CD14-positive monocyte (primary cell): ENCODE measurements around the gene CST7. TPM values are rescaled to one million over a fixed set of nuclear protein-coding genes. Genes with fewer than 3 reads are reported as not detected.
A peak's percentile ranks its signal among the peaks of the same experiment; 100 is the strongest.
"Not testable (repeated sequence)": the region's sequence is repeated elsewhere in the genome, so short reads cannot be mapped to it uniquely, and the experiment has no call there.

Experiments used
- DNase-seq, 3 donors: peaks; one replicate each; pipeline ENCODE4 v3.0.0-alpha.2; 2011 to 2022
- H2AFZ ChIP-seq: 2 replicates; pipeline ENCODE4 v1.6.0; 2012; ENCODE audit warnings: mild to moderate bottlenecking, low read depth, low read length, inconsistent platforms; ENCODE audit not compliant: insufficient read depth, poor library complexity, severe bottlenecking
- H3K27ac ChIP-seq, 2 donors: 1 replicate in 1 of 2; 2 replicates in 1 of 2; pipeline ENCODE4 v1.5.1; 2012 to 2013; ENCODE audit warnings: low read length in 2 of 2, control low read depth in 1 of 2, inconsistent platforms in 1 of 2, low read depth in 1 of 2, mild to moderate bottlenecking in 1 of 2
- H3K27me3 ChIP-seq, 2 donors: one replicate each; pipeline versions ENCODE4 v1.6.0 to v1.6.1; 2011 to 2013; ENCODE audit warnings: low read length in 2 of 2; ENCODE audit not compliant: control insufficient read depth in 2 of 2, insufficient read depth in 2 of 2
- H3K36me3 ChIP-seq, 2 donors: replicated peaks in 1 of 2; 1 replicate in 1 of 2; 2 replicates in 1 of 2; pipeline versions ENCODE4 v1.5.1 to v1.6.1; 2012 to 2013; ENCODE audit warnings: low read length in 2 of 2, control low read depth in 1 of 2, inconsistent platforms in 1 of 2, mild to moderate bottlenecking in 1 of 2; ENCODE audit not compliant: insufficient read depth in 2 of 2, control insufficient read depth in 1 of 2
- H3K4me1 ChIP-seq, 2 donors: 1 replicate in 1 of 2; 2 replicates in 1 of 2; pipeline versions ENCODE4 v1.5.1 to v1.6.1; 2012 to 2013; ENCODE audit warnings: low read length in 2 of 2, control low read depth in 1 of 2, inconsistent platforms in 1 of 2, mild to moderate bottlenecking in 1 of 2, moderate library complexity in 1 of 2; ENCODE audit not compliant: insufficient read depth in 2 of 2, control insufficient read depth in 1 of 2
- H3K4me2 ChIP-seq: replicated peaks from 2 replicates; pipeline ENCODE3; 2012; ENCODE audit warnings: low read length, moderate library complexity, mild to moderate bottlenecking; ENCODE audit not compliant: poor library complexity, severe bottlenecking; ENCODE audit errors: extremely low read depth
- H3K4me3 ChIP-seq, 3 experiments: fragments of 200-600 bp in 1 of 3; sonication (generic) in 1 of 3; replicated peaks in 1 of 3; 1 replicate in 2 of 3; 2 replicates in 1 of 3; pipeline ENCODE4 v1.5.1; 2011 to 2013; ENCODE audit warnings: low read length in 3 of 3, mild to moderate bottlenecking in 3 of 3, control low read depth in 2 of 3, low read depth in 2 of 3, inconsistent platforms in 1 of 3, moderate library complexity in 1 of 3
- H3K79me2 ChIP-seq: 2 replicates; pipeline ENCODE4 v1.6.0; 2012; ENCODE audit warnings: mild to moderate bottlenecking, control low read depth, inconsistent platforms, low read length, moderate library complexity; ENCODE audit not compliant: insufficient read depth
- H3K9ac ChIP-seq: 2 replicates; pipeline ENCODE4 v1.6.0; 2017; ENCODE audit warnings: low read length, mild to moderate bottlenecking; ENCODE audit not compliant: insufficient read depth, poor library complexity, severe bottlenecking
- H3K9me3 ChIP-seq, 2 donors: replicated peaks in 1 of 2; 1 replicate in 1 of 2; 2 replicates in 1 of 2; pipeline versions ENCODE4 v1.5.1 to v1.6.1; 2012 to 2013; ENCODE audit warnings: low read length in 2 of 2, control low read depth in 1 of 2; ENCODE audit not compliant: control insufficient read depth in 1 of 2, insufficient read depth in 1 of 2
- H4K20me1 ChIP-seq: 2 replicates; pipeline ENCODE4 v1.6.0; 2012; ENCODE audit warnings: mild to moderate bottlenecking, low read length, control low read depth, moderate library complexity; ENCODE audit not compliant: insufficient read depth
- H3K27ac Mint-ChIP-seq, 7 donors: one replicate each; pipeline ENCODE4 v1.8.0; 2020; ENCODE audit warnings: mild to moderate bottlenecking in 7 of 7, mixed read lengths in 7 of 7, moderate library complexity in 6 of 7, inconsistent platforms in 2 of 7
- H3K27me3 Mint-ChIP-seq, 3 donors: one replicate each; pipeline ENCODE4 v1.8.0; 2021 to 2022; ENCODE audit warnings: low read depth in 3 of 3, mild to moderate bottlenecking in 3 of 3, mixed read lengths in 3 of 3, moderate library complexity in 3 of 3, inconsistent platforms in 1 of 3
- H3K36me3 Mint-ChIP-seq, 2 donors: one replicate each; pipeline ENCODE4 v1.8.0; 2020; ENCODE audit warnings: mixed read lengths in 2 of 2, inconsistent platforms in 1 of 2, mild to moderate bottlenecking in 1 of 2
- H3K4me1 Mint-ChIP-seq: one replicate; pipeline ENCODE4 v1.8.0; 2020; ENCODE audit warnings: mild to moderate bottlenecking, mixed read lengths
- H3K4me3 Mint-ChIP-seq, 2 donors: one replicate each; pipeline ENCODE4 v1.8.0; 2020; ENCODE audit warnings: mild to moderate bottlenecking in 2 of 2, mixed read lengths in 2 of 2, moderate library complexity in 1 of 2
- H3K9me3 Mint-ChIP-seq, 7 donors: one replicate each; pipeline ENCODE4 v1.8.0; 2020 to 2022; ENCODE audit warnings: mixed read lengths in 7 of 7, mild to moderate bottlenecking in 6 of 7, moderate library complexity in 6 of 7, inconsistent platforms in 2 of 7
- WGBS: methylation state at CpG from one replicate; pipeline ENCODE4 v1.1.5; 2013; ENCODE audit warnings: missing lambda C conversion rate; ENCODE audit not compliant: insufficient coverage; 5-methylcytosine and 5-hydroxymethylcytosine counted together
- intact Hi-C, 2 donors: fragments of 100-400 bp; cut with micrococcal nuclease; formaldehyde crosslinking; loops; one replicate each; pipeline versions ENCODE4 v1.15.0 to v1.15.1; 2023
- polyA plus RNA-seq, 3 donors: library from polyadenylated mRNA; depleted of rRNA in 1 of 3; unstranded in 2 of 3; stranded (reverse) in 1 of 3; fragments of 300-500 nt in 2 of 3; fragments of >200 nt in 1 of 3; fragmentation: Illumina TruSeq in 2 of 3; gene quantifications; 1 replicate in 2 of 3; 2 replicates in 1 of 3; pipeline ENCODE4 v1.2.3, GENCODE V29; 2012 to 2021

CST7 gene
- polyA plus RNA-seq, 3 donors, result 1.2 to 3.2 (median 1.8) TPM

- H4K20me1 ChIP-seq, H3K27ac ChIP-seq, H3K4me1 ChIP-seq, H3K27me3 ChIP-seq, H2AFZ ChIP-seq, H3K9me3 Mint-ChIP-seq, H3K79me2 ChIP-seq, H3K4me3 ChIP-seq, H3K9me3 ChIP-seq, H3K4me1 Mint-ChIP-seq, H3K4me3 Mint-ChIP-seq, H3K9ac ChIP-seq, DNase-seq, H3K36me3 Mint-ChIP-seq, intact Hi-C loops, H3K36me3 ChIP-seq, H3K27ac Mint-ChIP-seq, H3K4me2 ChIP-seq: not testable (repeated sequence)
- H3K27me3 Mint-ChIP-seq, result peaks cover 2 to 12% (median 4%) of the 10 kb centered on the region in 3 donors
- no CpG with 5 or more reads among the region's 3 CpGs for WGBS
Measured at GRCh38 chr20:24920706-24921105, 28.4 kb upstream of the CST7 start.

GRCh38 chr20:24929259-24929658, 19.8 kb upstream of the CST7 start:
- H3K4me1 ChIP-seq, intact Hi-C loops, H3K9me3 Mint-ChIP-seq, DNase-seq, H3K27ac Mint-ChIP-seq, H3K36me3 Mint-ChIP-seq, H3K4me3 ChIP-seq, H4K20me1 ChIP-seq, H3K9ac ChIP-seq, H3K4me3 Mint-ChIP-seq, H3K27ac ChIP-seq, H3K27me3 ChIP-seq, H3K36me3 ChIP-seq, H3K79me2 ChIP-seq, H2AFZ ChIP-seq, H3K9me3 ChIP-seq, H3K27me3 Mint-ChIP-seq, H3K4me2 ChIP-seq: not testable (repeated sequence)
- 100% methylated on average over 2 of the region's 5 CpGs for WGBS
- H3K4me1 Mint-ChIP-seq, result peaks cover 20% of the 10 kb centered on the region

DNA sequence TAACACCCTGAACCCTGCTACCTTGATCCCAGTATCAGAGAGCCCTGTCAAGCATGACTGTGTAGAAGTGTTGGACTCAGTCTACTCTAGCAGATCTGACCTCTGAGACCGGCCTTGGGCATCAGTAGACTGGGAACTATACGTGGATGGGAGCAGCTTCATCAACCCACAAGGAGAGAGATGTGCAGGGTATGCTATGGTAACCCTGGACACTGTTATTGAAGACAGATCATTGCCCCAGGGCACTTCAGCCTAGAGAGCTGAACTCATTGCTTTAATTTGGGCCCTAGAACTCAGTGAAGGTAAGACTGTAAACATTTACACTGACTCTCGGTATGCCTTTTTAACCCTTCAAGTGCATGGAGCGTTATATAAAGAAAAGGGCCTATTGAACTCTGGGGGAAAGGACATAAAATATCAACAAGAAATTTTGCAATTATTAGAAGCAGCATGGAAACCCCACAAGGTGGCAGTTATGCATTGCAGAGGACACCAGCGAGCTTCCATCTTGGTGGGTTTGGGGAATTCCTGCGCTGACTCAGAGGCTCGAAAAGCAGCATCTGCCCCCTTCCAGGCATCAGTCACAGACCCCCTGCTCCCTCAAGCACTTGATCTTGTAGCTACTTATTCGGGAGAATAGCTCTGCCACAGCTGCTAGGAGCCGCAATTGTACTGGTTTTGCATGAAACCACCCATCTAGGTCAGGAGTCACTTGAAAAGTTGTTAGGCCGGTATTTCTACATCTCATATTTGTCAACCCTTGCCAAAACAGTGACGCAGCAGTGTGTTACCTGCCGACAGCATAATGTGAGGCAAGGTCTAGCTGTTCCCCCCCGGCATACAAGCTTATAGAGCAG, 19.0 kb upstream of the CST7 start:
- H3K36me3 ChIP-seq, H3K79me2 ChIP-seq, H3K27me3 Mint-ChIP-seq, H2AFZ ChIP-seq, H3K27ac ChIP-seq, H3K36me3 Mint-ChIP-seq, H3K27me3 ChIP-seq, H3K27ac Mint-ChIP-seq, H3K4me3 ChIP-seq, H3K4me3 Mint-ChIP-seq, H3K4me1 ChIP-seq, intact Hi-C loops, H3K9ac ChIP-seq, H3K9me3 Mint-ChIP-seq, H4K20me1 ChIP-seq, H3K4me2 ChIP-seq, H3K9me3 ChIP-seq: not testable (repeated sequence)
- WGBS, result 44% methylated on average over 5 of the region's 13 CpGs
- H3K4me1 Mint-ChIP-seq, result peaks cover 20% of the 10 kb centered on the region
- DNase-seq, result peak in 1 of 3 donors; percentile 35
